ENCODE measurements around the gene RBFOX1. TPM values are rescaled to one million over a fixed set of nuclear protein-coding genes. Genes with fewer than 3 reads are reported as not detected.

The RBFOX1 gene
- polyA plus RNA-seq, 1 donor: 1.3 TPM

- no peaks in the 10 kb centered on the region for H3K9me3 ChIP-seq (ENCODE audit: control insufficient read depth, low read depth, low read length)
- no peak overlapping the region for H3K27ac ChIP-seq (ENCODE audit: low read length)
- H3K27me3 ChIP-seq (ENCODE audit: control insufficient read depth, insufficient read depth, low read length): no peaks in the 10 kb centered on the region
- H3K4me3 ChIP-seq (ENCODE audit: low read length): no peak overlapping the region
- DNase-seq: no peak
- H3K4me1 ChIP-seq (ENCODE audit: control insufficient read depth, insufficient read depth, low read length): no peaks in the 10 kb centered on the region
- no peaks in the 10 kb centered on the region for H3K36me3 ChIP-seq (ENCODE audit: control insufficient read depth, insufficient read depth, low read length)
- 68% methylated on average over 4 of the region's 8 CpGs for WGBS (ENCODE audit: insufficient coverage, low lambda C conversion rate)
Observed at GRCh38 chr16:7612671-7613070, 280.0 kb downstream of the RBFOX1 start.

DNA sequence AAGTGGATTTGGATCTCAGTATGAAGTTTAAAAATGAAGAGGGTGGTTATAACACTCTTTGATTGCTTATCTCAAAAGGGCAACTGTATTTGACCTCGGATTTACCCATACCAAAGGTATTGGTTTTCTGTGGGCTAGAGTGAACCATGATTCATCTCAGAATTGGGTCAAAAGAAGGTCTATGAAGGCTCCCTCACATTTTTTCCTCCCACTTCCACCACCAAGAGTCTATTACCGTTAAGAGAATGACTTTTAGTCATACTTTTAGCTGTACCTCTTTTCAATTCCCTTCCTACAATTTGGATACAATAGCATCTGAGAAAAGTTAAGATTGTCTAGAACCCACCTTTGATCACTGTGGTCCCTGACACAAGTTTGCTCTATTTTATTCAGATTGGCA lies 280.9 kb downstream of the RBFOX1 start:
- H3K27me3 ChIP-seq (ENCODE audit: control insufficient read depth, insufficient read depth, low read length): no peaks in the 10 kb centered on the region
- 83% methylated on average over 1 of the region's 2 CpGs for WGBS (ENCODE audit: insufficient coverage, low lambda C conversion rate)
- no peak for DNase-seq
- no peaks in the 10 kb centered on the region for H3K36me3 ChIP-seq (ENCODE audit: control insufficient read depth, insufficient read depth, low read length)
- no peak overlapping the region for H3K4me3 ChIP-seq (ENCODE audit: low read length)
- no peaks in the 10 kb centered on the region for H3K9me3 ChIP-seq (ENCODE audit: control insufficient read depth, low read depth, low read length)
- H3K27ac ChIP-seq (ENCODE audit: low read length): no peak overlapping the region
- no peaks in the 10 kb centered on the region for H3K4me1 ChIP-seq (ENCODE audit: control insufficient read depth, insufficient read depth, low read length)

GRCh38 chr16:7614021-7614795 lies 281.6 kb downstream of the RBFOX1 start:
- H3K4me1 ChIP-seq (ENCODE audit: control insufficient read depth, insufficient read depth, low read length): no peaks in the 10 kb centered on the region
- H3K9me3 ChIP-seq (ENCODE audit: control insufficient read depth, low read depth, low read length): no peaks in the 10 kb centered on the region
- WGBS (ENCODE audit: insufficient coverage, low lambda C conversion rate): 13% methylated on average over 2 of the region's 7 CpGs
- no peaks in the 10 kb centered on the region for H3K27me3 ChIP-seq (ENCODE audit: control insufficient read depth, insufficient read depth, low read length)
- H3K27ac ChIP-seq (ENCODE audit: low read length): no peak overlapping the region
- no peak for DNase-seq
- no peaks in the 10 kb centered on the region for H3K36me3 ChIP-seq (ENCODE audit: control insufficient read depth, insufficient read depth, low read length)
- H3K4me3 ChIP-seq (ENCODE audit: low read length): no peak overlapping the region

DNA sequence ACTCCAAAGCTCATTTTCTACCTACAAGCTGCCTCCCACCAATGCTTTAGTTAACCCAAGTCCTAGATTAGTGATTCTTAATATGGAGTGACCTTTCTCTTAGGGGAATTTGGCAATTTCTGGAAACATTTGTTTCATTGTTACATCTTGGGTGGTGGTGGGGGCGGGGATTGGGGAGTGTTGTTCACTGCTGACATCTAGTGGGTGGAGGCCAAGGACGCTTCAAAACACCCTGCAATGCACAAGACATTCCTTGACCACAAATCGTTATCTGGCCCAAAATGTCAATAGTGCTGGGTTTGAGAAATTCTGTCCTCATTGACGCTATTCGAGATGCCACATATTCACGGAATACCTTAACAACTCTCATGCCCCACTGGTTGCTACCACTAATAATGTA lies 282.9 kb downstream of the RBFOX1 start:
- Histone ChIP-seq H3K9me3 (ENCODE audit: control insufficient read depth, low read depth, low read length) (no peaks in the 10 kb centered on the region), H3K27ac (ENCODE audit: low read length) (no peak overlapping the region), H3K27me3 (ENCODE audit: control insufficient read depth, insufficient read depth, low read length) (no peaks in the 10 kb centered on the region), H3K4me3 (ENCODE audit: low read length) (no peak overlapping the region), H3K4me1 (ENCODE audit: control insufficient read depth, insufficient read depth, low read length) (no peaks in the 10 kb centered on the region), H3K36me3 (ENCODE audit: control insufficient read depth, insufficient read depth, low read length) (no peaks in the 10 kb centered on the region)
- WGBS (ENCODE audit: insufficient coverage, low lambda C conversion rate): 90% methylated on average over 2 of the region's 6 CpGs
- no peak for DNase-seq

GRCh38 chr16:7624871-7625766 lies 292.5 kb downstream of the RBFOX1 start:
- Histone ChIP-seq H3K9me3 (ENCODE audit: control insufficient read depth, low read depth, low read length) (no peaks in the 10 kb centered on the region), H3K4me1 (ENCODE audit: control insufficient read depth, insufficient read depth, low read length) (no peaks in the 10 kb centered on the region), H3K4me3 (ENCODE audit: low read length) (no peak overlapping the region), H3K27me3 (ENCODE audit: control insufficient read depth, insufficient read depth, low read length) (no peaks in the 10 kb centered on the region), H3K27ac (ENCODE audit: low read length) (no peak overlapping the region), H3K36me3 (ENCODE audit: control insufficient read depth, insufficient read depth, low read length) (no peaks in the 10 kb centered on the region)
- WGBS (ENCODE audit: insufficient coverage, low lambda C conversion rate): 83% methylated on average over 2 of the region's 14 CpGs
- DNase-seq: no peak

DNA sequence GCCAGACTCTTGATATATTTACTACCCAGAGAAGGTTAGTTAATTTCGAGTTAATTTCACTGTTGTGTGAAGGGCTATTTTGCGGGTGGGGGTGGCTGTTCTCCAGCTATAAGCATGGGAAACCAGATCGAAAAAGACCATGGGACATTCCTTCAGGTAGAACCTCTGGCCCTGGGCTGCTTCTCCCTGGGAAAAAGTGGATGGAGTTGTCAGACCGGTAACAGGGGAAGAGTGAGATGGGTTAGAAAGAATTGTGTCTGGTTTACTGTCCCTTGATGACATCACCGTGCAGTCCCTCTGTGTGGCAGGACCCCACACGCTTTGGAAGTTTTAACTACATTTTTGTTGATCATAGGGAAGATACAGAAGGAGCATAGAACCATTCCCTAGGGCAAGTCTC lies 296.3 kb downstream of the RBFOX1 start:
- Histone ChIP-seq H3K27me3 (ENCODE audit: control insufficient read depth, insufficient read depth, low read length) (no peaks in the 10 kb centered on the region), H3K36me3 (ENCODE audit: control insufficient read depth, insufficient read depth, low read length) (no peaks in the 10 kb centered on the region)

GRCh38 chr16:7629571-7629970 lies 296.9 kb downstream of the RBFOX1 start:
- no peaks in the 10 kb centered on the region for H3K27me3 ChIP-seq (ENCODE audit: control insufficient read depth, insufficient read depth, low read length)
- H3K4me1 ChIP-seq (ENCODE audit: control insufficient read depth, insufficient read depth, low read length): no peaks in the 10 kb centered on the region
- WGBS (ENCODE audit: insufficient coverage, low lambda C conversion rate): 88% methylated on average over 2 of the region's 5 CpGs
- no peak for DNase-seq
- no peaks in the 10 kb centered on the region for H3K9me3 ChIP-seq (ENCODE audit: control insufficient read depth, low read depth, low read length)
- no peak overlapping the region for H3K27ac ChIP-seq (ENCODE audit: low read length)
- H3K4me3 ChIP-seq (ENCODE audit: low read length): no peak overlapping the region
- no peaks in the 10 kb centered on the region for H3K36me3 ChIP-seq (ENCODE audit: control insufficient read depth, insufficient read depth, low read length)

More for the DNA sequence above, 296.3 kb downstream of the RBFOX1 start:
- 60% methylated on average over 1 of the region's 6 CpGs for WGBS (ENCODE audit: insufficient coverage, low lambda C conversion rate)
- H3K4me3 ChIP-seq (ENCODE audit: low read length): no peak overlapping the region
- DNase-seq: no peak
- H3K4me1 ChIP-seq (ENCODE audit: control insufficient read depth, insufficient read depth, low read length): no peaks in the 10 kb centered on the region
- no peak overlapping the region for H3K27ac ChIP-seq (ENCODE audit: low read length)
- H3K9me3 ChIP-seq (ENCODE audit: control insufficient read depth, low read depth, low read length): no peaks in the 10 kb centered on the region

DNA sequence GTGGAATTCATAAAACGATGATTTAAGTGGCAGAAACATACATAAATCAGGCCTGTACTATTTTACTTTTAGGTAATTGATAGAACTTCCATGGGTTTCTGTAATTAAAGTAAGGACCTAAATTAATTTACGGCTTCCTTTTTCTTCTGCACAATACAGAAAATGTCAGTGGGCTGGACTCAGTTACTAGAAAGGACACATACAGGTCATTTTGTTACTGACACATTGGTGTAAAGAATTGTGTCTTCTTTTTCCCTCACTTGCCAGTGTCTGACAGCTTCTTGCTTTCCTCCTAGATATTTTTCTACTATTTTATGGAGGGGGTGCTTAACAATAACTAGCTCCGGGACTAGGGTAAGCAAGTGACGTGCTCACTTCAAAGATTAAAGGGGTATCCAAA lies 304.8 kb downstream of the RBFOX1 start:
- Histone ChIP-seq H3K27ac (ENCODE audit: low read length) (no peak overlapping the region), H3K36me3 (ENCODE audit: control insufficient read depth, insufficient read depth, low read length) (no peaks in the 10 kb centered on the region), H3K4me3 (ENCODE audit: low read length) (no peak overlapping the region), H3K4me1 (ENCODE audit: control insufficient read depth, insufficient read depth, low read length) (no peaks in the 10 kb centered on the region), H3K27me3 (ENCODE audit: control insufficient read depth, insufficient read depth, low read length) (no peaks in the 10 kb centered on the region), H3K9me3 (ENCODE audit: control insufficient read depth, low read depth, low read length) (no peaks in the 10 kb centered on the region)
- 79% methylated on average over 3 of the region's 4 CpGs for WGBS (ENCODE audit: insufficient coverage, low lambda C conversion rate)
- no peak for DNase-seq

GRCh38 chr16:7638306-7638705 lies 305.7 kb downstream of the RBFOX1 start:
- H3K36me3 ChIP-seq (ENCODE audit: control insufficient read depth, insufficient read depth, low read length): no peaks in the 10 kb centered on the region

GRCh38 chr16:7640334-7640733 lies 307.7 kb downstream of the RBFOX1 start:
- no peak for DNase-seq
- Histone ChIP-seq H3K9me3 (ENCODE audit: control insufficient read depth, low read depth, low read length) (no peaks in the 10 kb centered on the region), H3K4me1 (ENCODE audit: control insufficient read depth, insufficient read depth, low read length) (no peaks in the 10 kb centered on the region), H3K27ac (ENCODE audit: low read length) (no peak overlapping the region), H3K4me3 (ENCODE audit: low read length) (no peak overlapping the region), H3K36me3 (ENCODE audit: control insufficient read depth, insufficient read depth, low read length) (no peaks in the 10 kb centered on the region), H3K27me3 (ENCODE audit: control insufficient read depth, insufficient read depth, low read length) (no peaks in the 10 kb centered on the region)
- WGBS (ENCODE audit: insufficient coverage, low lambda C conversion rate): no CpG with 5 or more reads among the region's 3 CpGs

More at GRCh38 chr16:7638306-7638705, 305.7 kb downstream of the RBFOX1 start:
- H3K27ac ChIP-seq (ENCODE audit: low read length): no peak overlapping the region
- no CpG with 5 or more reads among the region's 5 CpGs for WGBS (ENCODE audit: insufficient coverage, low lambda C conversion rate)
- H3K9me3 ChIP-seq (ENCODE audit: control insufficient read depth, low read depth, low read length): no peaks in the 10 kb centered on the region
- no peaks in the 10 kb centered on the region for H3K27me3 ChIP-seq (ENCODE audit: control insufficient read depth, insufficient read depth, low read length)
- H3K4me1 ChIP-seq (ENCODE audit: control insufficient read depth, insufficient read depth, low read length): no peaks in the 10 kb centered on the region
- DNase-seq: no peak
- no peak overlapping the region for H3K4me3 ChIP-seq (ENCODE audit: low read length)
